ENCODE results near the gene RPS6KA2.

RPS6KA2 gene

GRCh38 chr6:166439366-166440091 lies 187.5 kb downstream of the RPS6KA2 start:
- no peak for DNase-seq

GRCh38 chr6:166438211-166438861 lies 188.7 kb downstream of the RPS6KA2 start:
- no peak for DNase-seq

- DNase-seq, result no peak
Measured at GRCh38 chr6:166437661-166438060, 189.4 kb downstream of the RPS6KA2 start.

- DNase-seq, result no peak
Measured at GRCh38 chr6:166436195-166437139, 190.6 kb downstream of the RPS6KA2 start.

GRCh38 chr6:166435574-166435973 lies 191.5 kb downstream of the RPS6KA2 start:
- peak; percentile 55 for DNase-seq

GRCh38 chr6:166434336-166434735 lies 192.7 kb downstream of the RPS6KA2 start:
- DNase-seq, result no peak

GRCh38 chr6:166433096-166433495 lies 194.0 kb downstream of the RPS6KA2 start:
- no peak for DNase-seq

GRCh38 chr6:166430269-166430668 lies 196.8 kb downstream of the RPS6KA2 start:
- no peak for DNase-seq

GRCh38 chr6:166424431-166424830 lies 202.6 kb downstream of the RPS6KA2 start:
- DNase-seq, result no peak

GRCh38 chr6:166423781-166424180 lies 203.3 kb downstream of the RPS6KA2 start:
- no peak for DNase-seq

GRCh38 chr6:166423051-166423745 lies 203.9 kb downstream of the RPS6KA2 start:
- no peak for DNase-seq

- no peak for DNase-seq
Measured at GRCh38 chr6:166422201-166422940, 204.7 kb downstream of the RPS6KA2 start.

- no peak for DNase-seq
Measured at GRCh38 chr6:166420351-166420750, 206.7 kb downstream of the RPS6KA2 start.

- no peak for DNase-seq
Measured at GRCh38 chr6:166419717-166420116, 207.3 kb downstream of the RPS6KA2 start.

GRCh38 chr6:166419286-166419685 lies 207.8 kb downstream of the RPS6KA2 start:
- peak; percentile 66 for DNase-seq

GRCh38 chr6:166418691-166419143 lies 208.3 kb downstream of the RPS6KA2 start:
- peak; percentile 23 for DNase-seq

GRCh38 chr6:166417285-166417691 lies 209.8 kb downstream of the RPS6KA2 start:
- peak; percentile 76 for DNase-seq

- DNase-seq, result no peak
Measured at GRCh38 chr6:166415833-166416347, 211.2 kb downstream of the RPS6KA2 start.

- DNase-seq, result peak; percentile 51
Measured at GRCh38 chr6:166415306-166415705, 211.7 kb downstream of the RPS6KA2 start.

GRCh38 chr6:166413491-166413951 lies 213.5 kb downstream of the RPS6KA2 start:
- DNase-seq, result peak; percentile 16

GRCh38 chr6:166412911-166413384 lies 214.1 kb downstream of the RPS6KA2 start:
- DNase-seq, result no peak

Data from CD4-positive, alpha-beta T cell treated with Interleukin-21 for 1 hour (primary cell).